Measurements from ENCODE around the gene SLF2.

The SLF2 gene

DNA sequence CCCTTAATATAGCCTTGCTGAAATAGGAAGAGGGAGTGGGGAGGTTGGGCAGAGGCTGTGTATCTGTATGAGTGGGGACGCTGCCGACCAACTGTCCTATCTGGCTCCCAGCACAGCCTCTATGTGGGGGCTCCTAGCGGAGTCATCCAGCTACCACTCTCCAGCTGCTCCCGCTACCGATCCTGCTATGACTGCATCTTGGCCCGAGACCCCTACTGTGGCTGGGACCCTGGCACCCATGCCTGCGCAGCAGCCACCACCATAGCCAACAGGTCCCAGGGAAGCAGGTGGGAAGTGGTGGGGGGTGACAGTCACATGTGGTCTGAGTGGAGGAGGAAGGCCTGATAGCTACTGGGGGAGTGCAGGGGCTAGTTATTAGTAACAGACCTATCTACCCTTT is 67.9 kb downstream of the SLF2 start:
- no peak for DNase-seq (ENCODE audit: low read depth)

DNA sequence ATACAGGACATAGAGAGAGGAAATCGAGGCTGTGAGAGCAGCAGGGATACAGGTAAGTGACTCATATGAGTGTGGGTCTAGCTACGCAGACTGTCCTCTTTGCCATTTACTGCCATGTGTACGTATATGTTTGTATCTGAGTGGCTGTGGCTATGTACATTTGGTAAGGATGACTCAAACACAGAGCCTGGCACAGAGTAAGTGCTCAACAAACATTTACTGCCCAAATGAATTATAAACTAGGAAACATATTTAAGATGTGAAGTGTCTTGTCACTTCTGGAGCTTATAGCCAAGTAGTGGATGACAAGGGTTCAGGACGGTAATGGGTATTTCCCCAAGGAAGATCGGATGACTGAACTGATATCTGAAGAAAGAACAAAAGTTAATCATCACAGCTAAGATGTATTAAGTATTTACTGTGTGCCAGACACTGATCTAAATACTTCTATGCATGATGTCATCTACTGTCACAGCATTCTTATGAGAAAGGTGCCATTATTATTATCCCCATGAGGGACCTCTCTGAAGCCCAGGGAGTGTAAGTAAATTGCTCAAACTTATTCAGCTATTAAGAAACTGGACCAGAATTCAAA is 68.5 kb downstream of the SLF2 start:
- no peak for DNase-seq (ENCODE audit: low read depth)

DNA sequence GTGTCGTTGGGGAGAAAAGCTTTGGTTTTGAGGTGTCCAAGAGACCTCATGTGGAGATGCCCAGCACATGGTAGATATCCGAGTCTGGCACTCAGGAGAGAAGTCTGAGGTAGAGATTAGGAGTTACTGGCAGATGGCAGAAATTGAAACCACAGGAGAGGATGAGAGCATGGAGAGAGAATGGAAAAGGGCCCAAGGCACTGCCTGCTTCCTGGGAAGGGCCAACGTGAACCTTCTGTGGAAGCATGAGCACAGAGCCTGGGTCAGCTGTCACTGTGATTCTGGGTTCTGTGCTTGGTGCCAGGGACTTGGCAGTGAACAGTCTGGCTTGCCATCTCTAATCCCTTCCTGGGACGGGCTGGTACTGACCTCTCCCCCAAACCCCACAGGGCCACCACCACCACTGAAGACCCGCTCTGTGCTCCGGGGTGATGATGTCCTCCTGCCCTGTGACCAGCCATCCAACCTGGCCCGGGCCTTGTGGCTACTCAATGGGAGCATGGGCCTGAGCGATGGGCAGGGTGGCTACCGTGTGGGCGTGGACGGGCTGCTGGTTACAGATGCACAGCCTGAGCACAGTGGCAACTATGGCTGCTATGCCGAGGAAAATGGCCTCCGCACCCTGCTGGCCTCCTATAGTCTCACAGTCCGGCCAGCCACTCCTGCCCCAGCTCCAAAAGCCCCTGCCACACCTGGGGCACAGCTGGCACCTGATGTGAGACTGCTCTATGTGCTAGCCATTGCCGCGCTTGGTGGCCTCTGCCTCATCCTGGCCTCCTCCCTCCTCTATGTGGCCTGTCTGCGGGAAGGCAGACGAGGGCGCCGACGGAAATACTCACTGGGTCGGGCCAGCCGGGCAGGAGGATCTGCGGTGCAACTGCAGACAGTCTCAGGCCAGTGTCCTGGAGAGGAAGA is 70.4 kb downstream of the SLF2 start:
- no peak for DNase-seq (ENCODE audit: low read depth)

DNA sequence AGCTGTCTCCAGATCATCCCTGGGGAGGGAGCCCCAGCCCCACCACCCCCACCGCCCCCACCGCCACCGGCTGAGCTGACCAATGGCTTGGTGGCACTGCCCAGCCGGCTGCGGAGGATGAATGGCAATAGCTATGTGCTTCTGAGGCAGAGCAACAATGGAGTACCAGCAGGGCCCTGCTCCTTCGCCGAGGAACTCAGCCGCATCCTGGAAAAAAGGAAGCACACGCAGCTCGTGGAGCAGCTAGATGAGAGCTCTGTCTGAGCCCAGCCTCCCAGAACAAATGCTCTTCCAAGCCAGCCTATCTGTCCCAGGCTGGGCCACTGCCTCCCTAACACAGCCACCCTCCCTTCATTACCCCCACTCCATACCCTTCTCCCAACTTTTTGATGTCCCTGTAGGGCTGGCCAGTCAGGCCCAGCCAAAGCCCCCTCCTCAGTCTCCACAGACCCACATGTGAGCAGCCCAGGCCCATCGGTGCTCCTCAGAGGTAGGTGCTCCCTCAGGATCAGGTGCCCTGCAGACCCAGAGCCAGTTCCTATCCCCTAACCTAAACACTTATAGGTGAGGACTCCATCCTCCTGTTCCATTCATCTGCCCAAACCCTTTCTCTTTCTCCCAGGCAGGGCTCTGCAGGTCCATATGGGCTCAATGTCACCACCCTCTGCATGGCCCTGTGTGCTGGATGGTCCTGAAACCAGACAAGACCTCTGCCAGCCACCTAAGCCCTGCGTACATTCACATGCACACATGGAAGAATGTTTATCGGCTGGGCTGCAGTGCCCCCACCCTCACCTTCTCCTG is 71.3 kb downstream of the SLF2 start:
- DNase-seq (ENCODE audit: low read depth) = no peak

GRCh38 chr10:100984672-100985177 is 72.0 kb downstream of the SLF2 start:
- DNase-seq (ENCODE audit: low read depth) = no peak

GRCh38 chr10:100985336-100985735 is 72.6 kb downstream of the SLF2 start:
- DNase-seq (ENCODE audit: low read depth) = no peak

DNA sequence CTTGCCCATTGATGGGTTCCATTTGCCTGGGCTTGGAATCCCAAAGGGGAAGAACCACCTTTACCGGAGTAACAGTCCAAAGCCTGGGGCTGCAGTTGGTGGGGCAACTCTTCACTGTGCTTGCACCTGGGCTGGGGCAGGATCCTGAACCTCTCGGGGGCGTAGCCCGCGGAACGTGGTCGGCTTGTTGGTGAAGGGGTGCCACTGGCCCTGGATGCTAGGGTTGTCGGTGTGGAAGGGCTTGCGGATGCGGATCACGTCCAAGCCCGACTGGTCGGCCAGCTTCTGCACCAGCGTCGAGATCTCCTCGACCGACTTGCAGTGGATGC is 73.8 kb downstream of the SLF2 start:
- DNase-seq (ENCODE audit: low read depth) = no peak

DNA sequence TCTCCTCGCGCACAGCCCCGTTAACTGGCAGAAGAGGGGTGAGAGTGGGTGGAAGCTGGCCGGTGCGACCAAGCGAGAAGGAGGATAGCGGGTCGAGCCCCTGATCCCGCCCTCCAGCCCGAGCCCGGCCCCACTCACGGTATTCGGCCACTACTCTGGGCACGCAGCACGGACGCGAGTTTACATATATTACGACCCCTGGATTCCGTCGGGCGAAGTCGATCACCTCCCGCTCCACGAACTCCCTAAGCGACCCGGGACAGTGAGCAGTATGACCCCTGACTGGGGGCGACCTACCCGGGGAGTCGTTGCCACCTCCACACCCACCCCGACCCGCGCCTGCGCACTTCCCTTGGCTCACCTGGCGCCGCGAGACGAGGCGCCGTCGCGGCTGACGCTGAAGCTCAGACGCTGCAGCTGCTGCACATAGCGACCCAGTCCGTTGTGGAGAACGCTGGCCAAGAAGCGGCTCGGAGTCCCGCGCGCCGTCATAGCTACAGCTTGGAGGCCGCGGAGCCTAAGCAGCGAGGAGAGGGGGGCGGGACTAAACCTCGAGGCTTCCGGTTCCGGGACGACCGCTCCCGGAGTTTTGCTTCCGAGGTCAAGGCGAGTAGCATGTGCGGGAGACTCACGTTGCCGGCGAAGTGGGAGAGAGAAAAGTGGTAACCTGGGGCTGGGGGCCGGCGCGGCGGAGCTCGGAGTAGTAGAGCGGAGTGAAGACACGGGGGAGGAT is 74.4 kb downstream of the SLF2 start, which contains the start of the genes MRPL43 and TWNK:
Gene MRPL43 (minus strand): TSS at position 546 of the 733 bp plus-strand sequence. CDS start 54 bp downstream, at position 492.
Gene TWNK (plus strand): TSS at position 592 of the 733 bp plus-strand sequence. CDS start 668 bp downstream, outside the sequence.
- no peak for DNase-seq (ENCODE audit: low read depth)

- no peak for DNase-seq (ENCODE audit: low read depth)
Measured at GRCh38 chr10:100987685-100988049, 74.9 kb downstream of the SLF2 start.

DNA sequence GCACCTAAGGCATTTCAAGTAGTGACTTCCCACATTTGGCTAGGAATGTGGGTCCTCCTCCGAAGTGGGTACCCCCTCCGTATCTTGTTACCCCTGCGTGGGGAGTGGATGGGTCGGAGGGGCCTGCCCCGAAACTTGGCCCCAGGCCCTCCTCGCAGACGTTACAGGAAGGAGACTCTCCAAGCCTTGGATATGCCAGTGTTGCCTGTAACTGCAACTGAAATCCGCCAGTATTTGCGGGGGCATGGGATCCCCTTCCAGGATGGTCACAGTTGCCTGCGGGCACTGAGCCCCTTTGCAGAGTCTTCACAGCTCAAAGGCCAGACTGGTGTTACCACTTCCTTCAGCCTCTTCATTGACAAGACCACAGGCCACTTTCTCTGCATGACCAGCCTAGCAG is 75.4 kb downstream of the SLF2 start:
- DNase-seq (ENCODE audit: low read depth) = no peak

- no peak for DNase-seq (ENCODE audit: low read depth)
Measured at GRCh38 chr10:100989088-100989487, 76.3 kb downstream of the SLF2 start.

- DNase-seq (ENCODE audit: low read depth) = no peak
Measured at GRCh38 chr10:100993986-100994708, 81.4 kb downstream of the SLF2 start.

- no peak for DNase-seq (ENCODE audit: low read depth)
Measured at GRCh38 chr10:100995181-100995580, 82.4 kb downstream of the SLF2 start.

GRCh38 chr10:100996678-100997359 is 84.1 kb downstream of the SLF2 start:
- DNase-seq (ENCODE audit: low read depth) = no peak

DNA sequence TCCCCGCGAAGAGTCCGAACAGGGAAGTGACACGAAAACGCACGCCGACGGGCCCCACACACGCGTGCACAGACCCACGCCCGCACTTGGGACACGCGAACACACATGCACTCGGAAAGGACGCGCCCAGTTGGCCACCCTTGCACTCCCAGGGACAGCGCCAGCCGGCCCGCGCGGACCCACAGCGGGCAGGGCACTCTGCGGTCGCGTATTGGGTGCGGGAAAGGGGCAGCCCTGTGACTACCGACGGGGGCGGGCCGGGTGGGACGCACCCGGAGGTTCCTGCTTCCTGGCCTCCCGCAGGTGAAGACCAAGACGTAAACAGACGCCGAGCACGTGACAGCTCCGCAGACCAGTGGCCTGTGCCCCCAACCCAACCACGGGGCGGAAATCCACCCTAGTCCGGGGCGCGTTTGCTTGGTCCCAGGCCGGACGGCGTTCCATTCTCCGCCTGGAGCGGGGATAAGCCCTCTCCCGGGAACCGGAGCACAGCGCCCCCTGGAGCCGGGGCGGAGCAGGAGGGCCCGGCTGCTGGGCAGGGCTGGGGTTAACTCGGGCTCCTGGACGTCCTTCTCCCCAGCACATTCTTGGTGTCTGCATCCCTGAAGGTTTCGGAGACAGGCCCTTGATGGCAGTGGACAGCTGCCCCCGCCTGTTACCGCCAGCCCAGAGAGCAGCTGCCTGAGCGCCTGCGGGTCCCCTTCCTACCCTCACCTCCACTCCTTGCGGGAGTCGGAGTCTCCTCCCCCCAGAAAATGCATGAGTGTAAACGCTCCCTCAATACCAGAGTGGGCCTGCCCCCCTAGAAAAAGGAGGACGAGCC is 84.8 kb downstream of the SLF2 start:
- DNase-seq (ENCODE audit: low read depth) = no peak

- no peak for DNase-seq (ENCODE audit: low read depth)
Measured at GRCh38 chr10:100998183-100998990, 85.6 kb downstream of the SLF2 start.

DNA sequence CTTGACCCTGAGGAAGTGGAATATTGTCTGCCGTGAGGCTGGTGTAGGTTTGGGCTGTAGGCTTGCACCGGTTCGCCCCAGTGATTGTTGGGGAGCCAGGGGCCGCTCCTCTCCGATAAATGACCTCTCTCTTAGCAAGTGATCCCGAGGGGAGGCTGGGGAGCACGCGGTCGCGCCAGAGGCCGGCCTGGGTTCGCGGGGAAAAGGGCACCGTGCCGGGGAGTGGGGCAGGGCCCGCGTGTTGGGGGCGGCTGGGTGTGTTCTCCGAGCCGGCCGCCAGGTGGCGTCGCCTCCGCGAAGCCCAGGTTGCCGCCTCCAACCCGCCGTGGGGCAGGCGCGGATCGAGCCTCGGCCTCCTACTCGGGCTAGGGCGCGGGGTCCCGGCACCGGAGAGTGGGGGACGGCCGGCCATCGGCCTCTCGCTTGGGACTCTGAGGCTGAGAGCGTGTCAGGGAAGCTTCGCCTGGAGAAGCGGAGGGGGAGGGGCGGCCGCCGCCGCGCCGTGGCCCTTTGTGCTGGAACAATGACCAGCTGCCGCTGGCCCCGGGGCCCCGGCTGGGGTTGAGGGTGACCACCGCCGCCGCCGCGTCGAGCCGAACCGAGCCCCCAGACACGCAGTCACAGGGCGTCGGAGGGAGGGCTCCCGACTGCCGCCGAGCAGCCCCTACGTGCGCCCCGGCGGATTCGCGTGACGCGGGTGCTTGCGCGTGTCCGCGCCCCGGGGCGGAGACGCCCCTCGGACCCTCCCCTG is 86.4 kb downstream of the SLF2 start:
- DNase-seq (ENCODE audit: low read depth) = no peak

DNA sequence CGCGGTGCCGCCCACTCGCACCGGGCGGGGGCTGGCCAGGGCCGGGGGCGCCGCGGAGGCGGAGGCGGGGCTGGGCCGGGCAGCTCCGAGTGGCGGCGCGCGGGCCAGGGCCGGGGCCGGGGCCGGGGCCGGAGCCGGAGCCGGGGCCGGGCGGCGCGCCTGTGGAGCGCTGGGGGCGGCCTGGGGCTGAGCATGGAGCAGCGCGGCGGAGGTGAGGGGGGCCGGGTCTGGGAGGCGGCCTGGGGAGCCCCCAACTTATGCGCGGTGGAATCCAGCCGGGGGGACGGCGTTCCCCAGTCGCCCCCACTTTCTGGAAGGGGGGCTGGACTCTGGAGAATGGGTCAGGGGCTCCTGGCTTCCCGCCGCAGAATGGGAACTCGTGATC is 87.0 kb downstream of the SLF2 start, which contains the start of gene LZTS2:
Gene LZTS2 (plus strand): TSS at position 67 of the 385 bp plus-strand sequence. CDS start 2,731 bp downstream, outside the sequence.
- DNase-seq (ENCODE audit: low read depth) = no peak
